PC-9 (cell line): Measurements from ENCODE around the gene SRP9.

Experiments used
- EZH2 ChIP-seq: fragments of 200-600 bp; sonication (generic); IDR thresholded peaks from 2 replicates; pipeline ENCODE4 v1.8.0; 2017; ENCODE audit warnings: antibody characterized with exemption, low read depth
- TF ChIP-seq, protein P1 (sequence below): fragments of 200-600 bp; sonication (generic); conservative IDR thresholded peaks from 2 replicates; pipeline ENCODE4 v1.6.1; 2017; ENCODE audit warnings: mixed run types, antibody characterized with exemption, mild to moderate bottlenecking, moderate library complexity

DNA sequence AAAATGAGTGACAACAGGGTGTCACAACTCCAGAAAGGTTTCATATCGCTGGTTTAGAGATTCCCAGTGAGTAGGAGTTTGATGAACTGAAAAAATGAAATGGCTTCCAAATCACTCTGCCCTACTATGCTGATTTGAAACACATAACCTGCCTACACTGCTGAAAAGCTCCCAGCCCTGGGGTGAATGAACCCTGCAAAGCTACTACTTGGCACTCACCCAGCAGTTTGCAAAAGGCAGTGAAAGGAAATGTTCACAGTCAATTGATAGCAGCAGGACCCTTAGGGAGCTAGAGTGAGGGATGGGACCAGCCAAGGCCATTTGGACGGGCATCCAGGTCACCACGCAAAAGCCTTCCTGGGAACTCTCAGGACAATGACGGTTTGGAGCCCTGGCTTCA lies 44.4 kb upstream of the SRP9 start:
- TF ChIP-seq, protein P1, sequence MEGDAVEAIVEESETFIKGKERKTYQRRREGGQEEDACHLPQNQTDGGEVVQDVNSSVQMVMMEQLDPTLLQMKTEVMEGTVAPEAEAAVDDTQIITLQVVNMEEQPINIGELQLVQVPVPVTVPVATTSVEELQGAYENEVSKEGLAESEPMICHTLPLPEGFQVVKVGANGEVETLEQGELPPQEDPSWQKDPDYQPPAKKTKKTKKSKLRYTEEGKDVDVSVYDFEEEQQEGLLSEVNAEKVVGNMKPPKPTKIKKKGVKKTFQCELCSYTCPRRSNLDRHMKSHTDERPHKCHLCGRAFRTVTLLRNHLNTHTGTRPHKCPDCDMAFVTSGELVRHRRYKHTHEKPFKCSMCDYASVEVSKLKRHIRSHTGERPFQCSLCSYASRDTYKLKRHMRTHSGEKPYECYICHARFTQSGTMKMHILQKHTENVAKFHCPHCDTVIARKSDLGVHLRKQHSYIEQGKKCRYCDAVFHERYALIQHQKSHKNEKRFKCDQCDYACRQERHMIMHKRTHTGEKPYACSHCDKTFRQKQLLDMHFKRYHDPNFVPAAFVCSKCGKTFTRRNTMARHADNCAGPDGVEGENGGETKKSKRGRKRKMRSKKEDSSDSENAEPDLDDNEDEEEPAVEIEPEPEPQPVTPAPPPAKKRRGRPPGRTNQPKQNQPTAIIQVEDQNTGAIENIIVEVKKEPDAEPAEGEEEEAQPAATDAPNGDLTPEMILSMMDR: no peak
- TF ChIP-seq EZH2: no peak
